HL-60 (cell line): ENCODE data around the gene CDS2.

Experiments
- CTCF ChIP-seq: IDR thresholded peaks from one replicate; pipeline ENCODE4 v1.5.1; 2011; ENCODE audit warnings: low read length, control low read depth, inconsistent platforms; ENCODE audit not compliant: insufficient read depth
- REST ChIP-seq: IDR thresholded peaks from 2 replicates; pipeline ENCODE4 v1.6.1; 2012; ENCODE audit warnings: low read depth; ENCODE audit not compliant: insufficient replicate concordance

GRCh38 chr20:5181492-5181891 is 54.7 kb downstream of the CDS2 start:
- TF ChIP-seq CTCF (no peak), REST (no peak)
